Measurements from ENCODE around the gene SERPINE1.

Gene SERPINE1

DNA sequence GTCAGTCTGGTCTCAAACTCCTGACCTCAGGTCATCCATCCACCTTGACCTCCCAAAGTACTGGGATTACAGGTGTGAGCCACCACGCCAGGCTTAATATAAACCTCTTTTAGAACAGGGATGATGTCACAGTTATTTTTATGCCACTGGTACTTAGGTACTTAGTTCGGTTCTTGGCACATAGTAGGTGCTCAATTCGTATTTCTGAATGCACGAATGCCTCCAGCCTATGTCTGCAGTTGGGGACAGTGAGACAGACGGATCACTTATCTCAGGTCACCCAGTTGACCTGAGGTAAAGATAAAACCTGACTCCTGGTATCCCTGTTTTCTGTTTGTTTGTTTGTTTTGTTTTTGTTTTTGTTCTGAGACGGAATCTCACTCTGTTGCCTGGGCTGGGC lies 59.3 kb downstream of the SERPINE1 start:
- no peak for DNase-seq (ENCODE audit: low spot score)
- no peak for FAIRE-seq

DNA sequence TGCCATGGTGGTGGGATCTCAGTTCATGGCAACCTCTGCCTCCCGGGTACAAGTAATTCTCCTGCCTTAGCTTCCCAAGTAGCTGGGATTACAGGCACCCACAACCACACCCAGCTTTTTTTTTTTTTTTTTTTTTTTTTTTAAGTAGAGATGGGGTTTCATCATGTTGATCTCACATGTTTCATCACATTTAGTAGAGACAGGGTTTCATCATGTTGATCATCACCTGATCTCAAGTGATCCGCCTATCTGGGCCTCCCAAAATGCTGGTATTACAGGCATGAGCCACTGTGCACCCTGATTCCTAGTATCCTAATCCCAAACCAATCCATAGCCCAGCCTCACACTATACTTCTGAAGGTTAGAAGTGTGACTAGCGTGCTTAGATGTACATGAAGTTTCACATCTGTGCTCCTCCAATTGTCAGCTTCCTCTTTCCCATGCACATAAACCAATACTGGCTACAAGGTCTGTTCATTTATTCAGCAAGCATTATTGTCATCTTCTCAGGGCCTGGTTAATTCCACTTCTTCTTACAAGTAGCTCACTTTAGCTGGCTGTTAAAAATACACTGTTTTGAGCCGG lies 60.0 kb downstream of the SERPINE1 start:
- FAIRE-seq (no peak), DNase-seq (ENCODE audit: low spot score) (no peak)

Measured in urothelium cell line (cell line).